GM12874 (cell line): Measurements from ENCODE around the gene SGK1.

Experiments
- CTCF ChIP-seq: IDR thresholded peaks from 2 replicates; pipeline ENCODE4 v1.5.1; 2011; ENCODE audit warnings: low read depth, mild to moderate bottlenecking, control low read depth, low read length, moderate library complexity; ENCODE audit not compliant: insufficient read depth

Gene SGK1

GRCh38 chr6:134340179-134340975, 22.5 kb upstream of the SGK1 start:
- TF ChIP-seq CTCF: no peak

- no peak for TF ChIP-seq CTCF
Measured at GRCh38 chr6:134339216-134339615, 21.3 kb upstream of the SGK1 start.

DNA sequence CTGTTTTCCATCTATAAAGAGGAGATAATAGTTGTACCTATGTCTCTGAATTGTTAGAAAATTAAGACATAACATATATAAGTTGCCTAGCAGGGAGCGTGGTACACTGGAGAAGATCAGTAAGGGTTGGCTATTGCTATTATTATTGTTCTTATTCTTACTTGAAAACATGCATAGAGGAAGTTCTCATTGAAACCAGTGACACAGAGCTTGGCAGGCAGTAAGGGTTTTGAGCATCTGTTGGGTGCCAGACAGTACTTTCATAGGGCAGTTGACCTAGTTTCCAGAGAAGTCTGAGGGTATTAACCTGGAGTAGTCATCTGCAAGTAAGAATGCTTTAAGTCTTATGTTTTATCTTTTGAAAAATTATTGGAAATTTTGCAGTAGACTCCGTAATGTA, 13.3 kb upstream of the SGK1 start:
- TF ChIP-seq CTCF: no peak

DNA sequence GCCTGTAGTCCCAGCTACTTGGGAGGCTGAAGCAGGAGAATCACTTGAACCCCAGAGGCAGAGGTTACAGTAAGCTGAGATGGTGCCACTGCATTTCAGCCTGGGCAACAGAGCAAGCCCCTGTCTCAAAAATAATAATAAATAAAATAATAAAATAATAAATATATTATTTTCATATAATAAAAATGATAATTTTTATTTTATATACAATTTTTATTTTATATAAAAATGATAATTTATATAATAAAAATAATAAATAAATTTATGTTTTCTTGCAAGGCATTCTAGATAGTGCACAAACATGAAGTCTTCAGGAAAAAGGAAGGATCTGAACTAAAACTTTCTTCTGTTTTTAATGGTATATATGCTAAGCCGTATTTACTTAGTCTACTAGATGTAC, 12.6 kb upstream of the SGK1 start:
- TF ChIP-seq CTCF: no peak

DNA sequence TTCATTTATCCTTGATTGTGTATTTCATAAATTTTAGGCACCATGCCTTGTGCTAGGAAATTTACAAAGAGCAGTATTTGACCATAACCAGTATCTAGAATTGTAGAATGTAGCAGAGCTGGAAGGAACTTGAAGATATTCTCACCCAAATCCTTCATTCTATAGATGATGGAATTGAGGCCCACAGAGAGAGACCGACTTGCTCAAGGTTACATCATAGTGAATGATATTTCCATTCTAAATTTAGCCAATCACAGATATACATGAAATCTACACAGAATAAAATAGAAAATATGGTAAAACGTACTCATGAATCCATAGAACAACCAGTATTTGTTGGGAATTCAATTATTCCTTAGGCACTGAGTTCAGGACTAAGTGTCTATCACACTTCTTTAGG, 10.9 kb upstream of the SGK1 start:
- TF ChIP-seq CTCF: no peak

DNA sequence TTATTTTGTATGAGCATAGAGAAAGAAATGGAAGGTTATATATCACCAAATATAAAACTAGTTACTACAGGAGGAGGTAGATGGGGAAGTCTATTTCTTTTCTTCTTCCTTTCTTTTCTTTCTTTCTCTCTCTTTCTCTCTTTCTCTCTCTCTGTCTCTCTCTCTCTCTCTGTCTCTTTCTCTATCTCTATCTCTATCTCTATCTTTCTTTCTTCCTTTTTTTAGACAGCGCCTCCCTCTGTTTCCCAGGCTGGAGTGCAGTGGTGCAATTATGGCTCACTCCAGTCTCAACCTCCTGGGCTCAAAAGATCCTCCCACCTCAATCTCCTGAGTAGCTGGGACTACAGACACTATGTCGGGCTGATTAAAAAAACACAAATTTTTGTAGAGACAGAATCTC, 10.2 kb upstream of the SGK1 start:
- no peak for TF ChIP-seq CTCF

GRCh38 chr6:134324766-134325165, 6.9 kb upstream of the SGK1 start:
- no peak for TF ChIP-seq CTCF
